ENCODE measurements around the gene URB1. TPM values are rescaled to one million over a fixed set of nuclear protein-coding genes. Genes with fewer than 3 reads are reported as not detected.

URB1 gene
- total and polyA plus RNA-seq, 9 of the 15 experiments (the other 6 are each of a cell fraction or from before 2014, with no cell fraction given): 0.97 to 53.6 (median 21.5) TPM

GRCh38 chr21:32279377-32279680 is 113.5 kb downstream of the URB1 start (continued):
- TF ChIP-seq ZNF740 (CRISPR knock-in tag; IDR thresholded peaks at IDR 0.05) (no peak), ZNF740 (tag; IDR thresholded peaks at IDR 0.05) (peak in 1 of 2 experiments; percentile 57; a peak in 1 of 4 replicates)

GRCh38 chr21:32278518-32279376 is 114.1 kb downstream of the URB1 start, which contains the start of gene MIS18A:
MIS18A (minus strand) TSS chr21:32279049; CDS start chr21:32279014, 35 bp downstream.
- Histone ChIP-seq H3K4me2 (ENCODE audit: insufficient read depth, low read length) (peak within 1 kb of the TSS; percentile 83), H3K27me3 (ENCODE audit: control insufficient read depth in 2 of 2, insufficient read depth in 2 of 2, low read length in 2 of 2) (no peaks in the 10 kb centered on the region), H4K20me1 (replicated peaks; ENCODE audit: control insufficient read depth, insufficient read depth, low read length) (no peaks in the 10 kb centered on the region), H3K9ac (ENCODE audit: insufficient read depth in 1 of 2, low read depth in 2 of 2, low read length in 2 of 2) (peak within 1 kb of the TSS; percentile 59 to 94), H3K36me3 (ENCODE audit: control insufficient read depth, insufficient read depth, low read length) (peaks cover 23% of the 10 kb centered on the region), H3K9me1 (ENCODE audit: control insufficient read depth, insufficient read depth, low read length) (no peaks in the 10 kb centered on the region), H3K9me3 (replicated peaks; ENCODE audit: control insufficient read depth, insufficient read depth, low read depth, low read length) (no peaks in the 10 kb centered on the region), H3K4me1 (replicated peaks in 1 of 2; ENCODE audit: control insufficient read depth in 2 of 2, insufficient read depth in 2 of 2, low read length in 2 of 2) (peaks cover 3 to 16% of the 10 kb centered on the region in 2 experiments; a peak in 4 of 5 replicates), H3K79me2 (ENCODE audit: control insufficient read depth, insufficient read depth, low read length) (peaks cover 38% of the 10 kb centered on the region), H3K27ac (ENCODE audit: extremely low read depth, low read depth, low read length) (peak within 1 kb of the TSS; percentile 64), H2AFZ (ENCODE audit: low read depth, low read length) (peak within 1 kb of the TSS; percentile 95), H3K4me3 (peak within 1 kb of the TSS; percentile 76)
- ATAC-seq (peak; percentile 96), FAIRE-seq (peak; percentile 86), DNase-seq (ENCODE audit: extremely low read depth in 1 of 4, low spot score in 3 of 4) (peak; percentile 98 to 99 (median 98))
- ChIA-PET POLR2A (interaction anchor here (0.5 to 1.2 kb wide), 4 partner anchors 12 to 630 kb away, joined by 3 to 4 read pairs (median 3); partner anchors contain the start of gene MRAP), CTCF (ENCODE audit: low intra/inter-chr PET ratio) (no interaction called here)
- intact Hi-C loops (cut with micrococcal nuclease): no loop called here
- BruUV-seq (replicated peaks): TSS peak; percentile 54
- WGBS (ENCODE audit: insufficient coverage, low coverage, missing lambda C conversion rate): 1% methylated on average over 50 of the region's 69 CpGs
- in situ Hi-C loops (cut with MboI): no loop called here
- TF ChIP-seq ARID3A (IDR thresholded peaks at IDR 0.05; ENCODE audit: borderline replicate concordance, low read depth, low read length) (no peak), ATF3 (IDR thresholded peaks at IDR 0.05) (peak; percentile 36; the same call in 1 of the 2 replicates), ATF3 (CRISPR knock-in tag; conservative IDR thresholded peaks at IDR 0.05) (no peak), KAT7 (CRISPR knock-in tag; IDR thresholded peaks at IDR 0.05; ENCODE audit: borderline replicate concordance) (no peak), E2F8 (IDR thresholded peaks at IDR 0.05; ENCODE audit: low read depth, partially characterized antibody) (peak; percentile 44), TFAP4 (CRISPR knock-in tag; IDR thresholded peaks at IDR 0.05; ENCODE audit: borderline replicate concordance) (peak; percentile 97)
